T-helper 2 cell treated with Interferon-gamma antibody and Interleukin-4, amounts not matched to agents 5 μg/mL and 100 μg/mL, for 36 hours (primary cell): ENCODE measurements around the gene EMILIN2.

Experiments used
- DNase-seq: peaks from one replicate; pipeline ENCODE4 v3.0.0; 2021; ENCODE audit warnings: low spot score
- H3K27ac Mint-ChIP-seq: one replicate; pipeline ENCODE4 v1.8.0; 2021; ENCODE audit warnings: mild to moderate bottlenecking, mixed read lengths
- H3K27me3 Mint-ChIP-seq: one replicate; pipeline ENCODE4 v1.8.0; 2021; ENCODE audit warnings: low read depth, mixed read lengths
- H3K36me3 Mint-ChIP-seq: one replicate; pipeline ENCODE4 v1.8.0; 2021; ENCODE audit warnings: low read depth, mixed read lengths
- H3K4me1 Mint-ChIP-seq: one replicate; pipeline ENCODE4 v1.8.0; 2021; ENCODE audit warnings: low read depth, mixed read lengths
- H3K4me3 Mint-ChIP-seq: one replicate; pipeline ENCODE4 v1.8.0; 2022; ENCODE audit warnings: mild to moderate bottlenecking, moderate library complexity, mixed read lengths
- H3K9me3 Mint-ChIP-seq: one replicate; pipeline ENCODE4 v1.8.0; 2021; ENCODE audit warnings: mixed read lengths

EMILIN2 gene

DNA sequence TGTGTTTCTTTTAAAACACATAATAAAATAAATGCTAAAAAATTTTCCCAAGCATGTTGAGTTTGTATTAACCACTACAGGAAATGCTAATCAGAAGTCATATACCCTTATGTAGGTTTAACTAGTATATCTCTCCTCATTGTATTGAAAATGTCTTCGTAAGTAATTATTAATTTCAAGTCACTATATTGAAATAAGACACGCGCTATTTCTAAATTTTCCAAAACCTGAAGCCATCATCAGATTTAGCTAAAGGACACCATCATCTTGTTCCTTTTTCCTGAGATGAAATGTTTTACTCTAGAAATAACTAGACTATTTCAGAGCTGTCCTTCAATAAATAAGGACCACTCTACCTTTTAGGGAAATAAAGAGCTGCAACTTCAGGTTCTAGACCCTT, 87.2 kb downstream of the EMILIN2 start:
- no peak for DNase-seq
- Mint-ChIP-seq H3K36me3 (peaks cover 62% of the 10 kb centered on the region), H3K27ac (peak overlapping the region; percentile 55)

DNA sequence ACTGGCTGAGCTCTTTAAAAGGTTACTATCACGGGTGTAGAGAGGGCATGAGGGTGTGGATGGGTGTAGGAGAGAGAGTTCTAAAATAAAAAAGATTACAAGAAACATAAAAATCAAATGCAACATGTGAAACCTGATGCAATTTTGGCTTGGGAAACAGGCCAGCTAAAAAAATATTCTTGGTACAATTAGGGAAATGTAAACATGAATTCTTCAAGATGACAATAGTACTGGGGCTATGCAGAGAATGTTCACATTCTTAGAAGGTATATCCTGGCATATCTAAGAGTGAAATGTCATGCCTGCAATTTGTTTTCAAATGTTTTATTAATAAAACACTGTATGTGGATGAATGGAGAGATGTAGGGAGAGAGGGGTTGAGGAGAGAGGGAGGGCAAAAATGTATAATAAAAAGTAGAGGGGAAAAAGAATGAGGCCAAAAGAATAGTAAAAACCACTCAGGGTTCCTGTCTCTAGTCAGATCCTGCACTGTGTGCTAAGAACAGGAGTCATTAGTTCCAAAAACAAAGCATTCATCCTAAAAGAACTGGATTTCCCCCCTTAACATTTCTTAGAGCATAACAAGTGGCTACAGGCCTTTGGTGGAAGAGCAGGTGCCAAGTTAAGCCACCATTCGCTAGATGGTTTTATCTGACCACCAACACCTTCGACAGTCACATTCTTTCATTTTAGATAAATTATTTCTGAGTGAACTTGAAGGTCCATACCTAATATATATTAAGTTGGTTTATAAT, 88.8 kb downstream of the EMILIN2 start:
- Mint-ChIP-seq H3K4me3 (no peak overlapping the region), H3K27me3 (no peaks in the 10 kb centered on the region), H3K4me1 (peaks cover 21% of the 10 kb centered on the region), H3K27ac (peak overlapping the region; percentile 27), H3K36me3 (peaks cover 58% of the 10 kb centered on the region), H3K9me3 (no peaks in the 10 kb centered on the region)
- no peak for DNase-seq

More for the DNA sequence above, 87.2 kb downstream of the EMILIN2 start:
- Mint-ChIP-seq H3K27me3 (no peaks in the 10 kb centered on the region), H3K4me3 (no peak overlapping the region), H3K4me1 (peaks cover 19% of the 10 kb centered on the region), H3K9me3 (no peaks in the 10 kb centered on the region)

DNA sequence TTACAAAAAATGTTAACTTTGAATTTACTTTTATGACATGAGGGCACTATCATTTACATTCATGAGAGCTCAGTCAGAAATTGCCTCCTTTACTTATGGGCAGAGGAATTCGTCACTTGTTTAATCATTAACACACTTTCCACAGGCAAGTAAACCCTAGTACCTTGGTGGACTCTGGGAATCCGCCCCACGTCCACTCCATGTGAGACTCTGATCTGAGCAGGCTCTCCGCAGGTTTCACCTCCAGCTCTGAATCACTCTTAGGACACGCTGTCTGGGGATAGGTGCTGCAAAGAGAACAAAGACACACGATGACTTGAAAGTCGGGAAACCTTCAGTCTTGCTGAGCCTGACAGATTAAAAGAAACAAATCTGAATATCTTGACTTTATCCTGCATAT, 92.5 kb downstream of the EMILIN2 start:
- Mint-ChIP-seq H3K9me3 (no peaks in the 10 kb centered on the region), H3K27ac (no peak overlapping the region), H3K27me3 (no peaks in the 10 kb centered on the region), H3K36me3 (peaks cover 52% of the 10 kb centered on the region), H3K4me1 (peaks cover 17% of the 10 kb centered on the region), H3K4me3 (no peak overlapping the region)
- DNase-seq = no peak

DNA sequence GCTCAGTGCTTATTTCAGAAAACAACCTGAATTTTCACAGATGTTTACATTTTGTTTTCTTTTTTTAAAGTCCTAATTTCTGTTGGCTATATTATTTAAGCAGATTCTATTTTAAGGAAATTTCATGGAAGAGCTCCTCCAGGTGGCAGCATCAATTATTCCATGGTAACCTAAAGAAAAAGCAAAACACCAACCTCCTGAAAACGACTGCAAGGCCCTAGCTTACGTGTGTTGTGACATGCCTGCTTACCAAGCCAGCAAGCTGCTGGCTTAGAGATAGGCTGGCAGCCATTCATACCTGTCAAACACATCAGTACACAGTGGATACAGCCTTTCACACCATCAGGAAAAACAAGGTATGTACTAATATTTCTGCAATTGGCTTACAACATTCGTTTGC, 101.2 kb downstream of the EMILIN2 start:
- Mint-ChIP-seq H3K27me3 (no peaks in the 10 kb centered on the region), H3K4me1 (peaks cover 42% of the 10 kb centered on the region), H3K27ac (no peak overlapping the region), H3K36me3 (peaks cover 73% of the 10 kb centered on the region), H3K4me3 (no peak overlapping the region), H3K9me3 (no peaks in the 10 kb centered on the region)
- no peak for DNase-seq

DNA sequence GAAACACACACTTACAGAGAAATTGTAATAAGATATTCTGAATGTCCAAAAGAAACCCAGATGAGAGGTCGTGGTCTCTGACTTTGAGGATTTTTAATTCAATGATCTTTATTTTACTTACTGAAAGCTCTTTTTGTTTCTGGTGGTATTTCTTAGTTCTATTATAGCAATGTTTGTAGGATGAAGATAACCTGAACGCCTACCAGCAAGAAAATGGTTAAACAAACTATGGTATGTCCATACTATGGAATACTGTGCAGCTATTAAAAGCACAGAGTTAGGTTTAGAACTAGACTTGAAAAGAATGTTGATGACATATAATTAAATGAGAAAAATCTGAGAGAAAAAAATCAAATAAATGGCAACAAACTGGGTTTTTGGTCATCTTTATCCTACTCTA, 105.8 kb downstream of the EMILIN2 start:
- H3K27me3 Mint-ChIP-seq = no peaks in the 10 kb centered on the region
- DNase-seq = no peak
- H3K9me3 Mint-ChIP-seq = no peaks in the 10 kb centered on the region
- H3K36me3 Mint-ChIP-seq = peaks cover 86% of the 10 kb centered on the region
- H3K27ac Mint-ChIP-seq = no peak overlapping the region
- no peak overlapping the region for H3K4me3 Mint-ChIP-seq
- peaks cover 58% of the 10 kb centered on the region for H3K4me1 Mint-ChIP-seq

DNA sequence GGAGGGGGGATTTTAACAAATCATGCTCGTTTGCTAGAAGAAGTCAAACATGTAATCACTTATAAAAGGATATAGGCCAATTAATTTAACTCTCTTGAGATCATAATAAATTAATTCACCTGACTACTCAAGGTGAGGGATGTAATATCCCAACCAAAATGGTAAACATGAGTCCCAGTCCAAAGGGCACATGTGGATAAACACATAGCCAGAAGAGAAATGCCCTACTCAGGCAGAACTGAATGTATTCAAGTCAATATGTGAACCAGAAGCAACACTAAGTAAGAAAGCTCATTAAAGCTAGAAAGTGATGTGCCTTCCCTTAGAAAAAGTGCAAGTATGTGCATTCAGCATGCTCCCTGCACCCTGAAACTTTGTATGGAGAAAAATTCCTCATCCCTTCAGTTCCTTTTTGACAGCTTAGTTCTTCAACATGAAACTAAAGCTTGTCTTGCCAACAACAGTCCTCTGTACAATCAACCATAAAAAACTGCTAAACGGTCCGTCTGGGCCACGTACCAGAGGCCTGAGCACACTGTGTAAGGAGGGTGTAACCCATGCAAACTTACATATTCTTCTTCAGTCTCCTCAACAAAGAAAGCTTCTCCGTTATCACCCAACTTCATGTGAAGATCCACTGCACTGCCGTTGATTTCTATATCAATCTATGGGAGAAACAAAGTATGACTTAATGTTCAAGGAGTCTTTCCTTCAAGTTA, 107.3 kb downstream of the EMILIN2 start:
- no peak for DNase-seq
- no peaks in the 10 kb centered on the region for H3K9me3 Mint-ChIP-seq
- H3K27me3 Mint-ChIP-seq = no peaks in the 10 kb centered on the region
- no peak overlapping the region for H3K4me3 Mint-ChIP-seq
- peaks cover 84% of the 10 kb centered on the region for H3K36me3 Mint-ChIP-seq
- peak overlapping the region; percentile 5 for H3K27ac Mint-ChIP-seq
- peaks cover 58% of the 10 kb centered on the region for H3K4me1 Mint-ChIP-seq

DNA sequence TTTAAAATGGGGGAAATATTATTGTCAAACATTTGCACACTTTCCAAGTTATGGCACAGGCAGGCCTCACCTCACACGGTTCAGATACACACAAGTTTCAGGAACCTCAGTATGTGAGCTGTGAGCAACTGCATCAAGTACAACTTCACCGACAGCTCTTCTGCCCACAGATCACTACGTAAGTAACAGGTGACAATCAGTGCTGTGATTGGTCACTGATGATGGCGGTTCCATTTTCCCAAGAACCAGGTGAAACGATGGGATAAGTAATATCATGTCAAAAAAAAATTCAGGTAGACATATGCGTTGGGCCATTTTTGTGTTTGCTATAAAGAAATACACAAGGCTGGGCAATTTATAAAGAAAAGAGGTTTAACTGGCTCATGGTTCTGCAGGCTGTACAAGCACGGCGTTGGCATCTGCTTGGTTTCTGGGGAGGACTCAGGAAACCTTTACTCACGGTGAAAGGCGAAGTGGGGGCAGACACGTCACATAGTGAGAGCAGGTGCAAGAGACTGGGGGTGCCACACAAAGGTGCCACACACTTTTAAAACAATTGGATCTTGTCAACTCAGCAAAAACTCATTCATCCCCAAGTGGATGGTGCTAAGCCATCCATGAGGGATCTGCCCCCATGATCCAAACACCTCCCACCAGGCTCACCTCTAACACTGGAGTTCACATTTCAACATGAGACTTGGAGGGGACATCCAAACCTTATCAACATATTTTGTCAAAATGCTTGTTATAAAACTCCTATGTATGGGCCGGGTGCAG, 108.3 kb downstream of the EMILIN2 start:
- H3K36me3 Mint-ChIP-seq = peaks cover 82% of the 10 kb centered on the region
- H3K4me1 Mint-ChIP-seq = peaks cover 58% of the 10 kb centered on the region
- peak overlapping the region; percentile 58 for H3K27ac Mint-ChIP-seq
- no peaks in the 10 kb centered on the region for H3K9me3 Mint-ChIP-seq
- no peak for DNase-seq
- H3K27me3 Mint-ChIP-seq = no peaks in the 10 kb centered on the region
- H3K4me3 Mint-ChIP-seq = peak overlapping the region; percentile 17

DNA sequence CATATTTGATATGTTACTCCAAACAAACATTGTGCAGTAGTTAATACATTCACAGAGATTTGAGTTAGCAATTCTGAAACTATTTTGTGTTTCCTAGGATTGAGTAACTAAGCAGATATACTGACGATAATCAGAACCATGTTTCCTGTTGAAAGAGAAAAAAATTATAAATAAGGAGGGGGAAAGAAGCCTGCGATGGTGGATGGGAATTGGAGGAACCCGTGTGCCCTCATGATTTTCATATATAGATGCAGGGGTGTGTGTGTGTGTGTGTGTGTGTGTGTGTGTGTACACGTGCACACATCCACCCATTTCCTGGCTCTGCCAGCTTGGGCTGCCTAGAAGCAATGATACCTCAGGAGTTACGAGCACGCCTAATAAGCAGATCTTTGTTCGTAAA, 109.2 kb downstream of the EMILIN2 start:
- H3K36me3 Mint-ChIP-seq = peaks cover 72% of the 10 kb centered on the region
- peaks cover 58% of the 10 kb centered on the region for H3K4me1 Mint-ChIP-seq
- no peak for DNase-seq
- no peaks in the 10 kb centered on the region for H3K9me3 Mint-ChIP-seq
- H3K27ac Mint-ChIP-seq = peak overlapping the region; percentile 82
- no peaks in the 10 kb centered on the region for H3K27me3 Mint-ChIP-seq
- H3K4me3 Mint-ChIP-seq = peak overlapping the region; percentile 82

DNA sequence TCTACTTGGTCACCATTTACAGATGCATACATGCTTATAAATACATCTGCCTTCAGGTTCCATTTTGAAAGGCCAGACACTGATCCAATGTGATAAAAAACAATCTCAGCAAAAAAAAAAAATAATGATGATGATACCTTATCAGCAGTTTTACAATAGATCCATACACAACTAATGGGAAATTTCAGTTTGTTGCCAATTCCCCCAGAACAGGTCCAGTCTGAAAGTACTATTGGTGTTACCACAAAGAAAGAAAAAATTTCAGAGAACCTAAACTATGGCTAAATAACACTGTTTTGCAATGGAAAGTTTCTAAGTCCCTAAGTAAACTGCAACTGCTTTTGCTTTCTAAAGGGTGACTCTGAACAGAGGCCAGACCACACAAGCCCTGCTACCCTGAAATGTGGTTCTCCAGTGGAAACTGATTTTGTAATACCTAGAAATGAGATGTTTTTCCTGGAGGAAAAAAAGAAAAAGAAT, 112.1 kb downstream of the EMILIN2 start:
- peaks cover 61% of the 10 kb centered on the region for H3K36me3 Mint-ChIP-seq
- DNase-seq = peak; percentile 42
- peaks cover 82% of the 10 kb centered on the region for H3K4me1 Mint-ChIP-seq
- H3K4me3 Mint-ChIP-seq = peak overlapping the region; percentile 73
- no peaks in the 10 kb centered on the region for H3K9me3 Mint-ChIP-seq
- H3K27me3 Mint-ChIP-seq = no peaks in the 10 kb centered on the region
- H3K27ac Mint-ChIP-seq = peak overlapping the region; percentile 95

DNA sequence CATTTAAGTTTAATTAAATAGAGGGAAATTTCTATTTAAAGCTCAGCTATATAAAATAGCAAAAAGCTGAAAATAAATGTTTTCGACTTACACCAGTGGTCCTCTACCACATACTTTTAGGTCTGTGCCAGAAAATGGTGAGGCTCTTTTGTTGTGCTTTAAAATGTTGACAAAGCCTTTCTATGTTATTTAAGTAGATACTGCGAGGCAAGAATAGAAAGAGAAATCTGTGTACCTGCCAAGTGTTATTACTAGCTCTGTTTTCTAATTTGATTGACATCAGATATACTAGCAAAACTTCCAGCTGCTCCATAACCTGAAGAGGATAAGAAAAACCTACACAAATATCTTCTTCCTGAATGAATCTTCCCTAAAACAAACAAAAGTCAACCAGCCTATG, 112.5 kb downstream of the EMILIN2 start:
- no peak for DNase-seq
- Mint-ChIP-seq H3K27ac (peak overlapping the region; percentile 95), H3K4me1 (peaks cover 82% of the 10 kb centered on the region), H3K4me3 (peak overlapping the region; percentile 73), H3K36me3 (peaks cover 58% of the 10 kb centered on the region), H3K27me3 (no peaks in the 10 kb centered on the region), H3K9me3 (no peaks in the 10 kb centered on the region)

DNA sequence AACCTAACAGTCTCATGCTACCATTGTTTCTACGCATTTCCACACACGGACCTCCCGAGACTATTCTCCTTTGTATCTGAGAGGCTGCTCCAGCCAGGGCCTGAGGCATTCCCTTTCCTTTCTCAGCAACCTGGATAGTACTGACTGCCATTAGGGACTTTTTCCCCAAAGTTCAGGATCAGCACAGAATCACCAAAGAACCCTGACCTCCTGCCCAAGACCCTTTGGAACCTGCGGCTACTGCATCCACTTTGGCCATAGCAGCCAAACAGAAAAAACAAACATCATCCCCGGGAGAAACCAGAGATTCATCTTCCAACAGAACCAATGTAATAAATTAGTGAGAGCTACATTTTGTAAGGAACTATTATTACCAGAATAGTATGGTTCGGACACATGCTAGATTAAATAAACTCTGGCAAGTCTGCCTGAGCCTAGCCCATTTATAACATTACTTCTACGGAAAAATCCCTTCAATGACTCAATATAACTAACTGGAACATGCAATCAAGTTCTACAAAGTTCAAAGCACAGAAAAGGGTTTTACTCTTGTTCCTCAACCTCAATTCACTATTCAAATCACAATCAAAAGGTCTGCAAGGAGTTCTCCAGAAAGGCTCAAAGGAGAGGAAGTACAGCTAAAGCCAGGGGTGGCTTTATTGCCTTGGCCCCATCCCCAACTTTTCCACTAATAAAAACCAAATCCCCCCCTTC, 114.3 kb downstream of the EMILIN2 start:
- peaks cover 53% of the 10 kb centered on the region for H3K36me3 Mint-ChIP-seq
- H3K4me1 Mint-ChIP-seq = peaks cover 79% of the 10 kb centered on the region
- H3K4me3 Mint-ChIP-seq = peak overlapping the region; percentile 73
- H3K9me3 Mint-ChIP-seq = no peaks in the 10 kb centered on the region
- H3K27ac Mint-ChIP-seq = peak overlapping the region; percentile 95
- DNase-seq = no peak
- H3K27me3 Mint-ChIP-seq = no peaks in the 10 kb centered on the region

DNA sequence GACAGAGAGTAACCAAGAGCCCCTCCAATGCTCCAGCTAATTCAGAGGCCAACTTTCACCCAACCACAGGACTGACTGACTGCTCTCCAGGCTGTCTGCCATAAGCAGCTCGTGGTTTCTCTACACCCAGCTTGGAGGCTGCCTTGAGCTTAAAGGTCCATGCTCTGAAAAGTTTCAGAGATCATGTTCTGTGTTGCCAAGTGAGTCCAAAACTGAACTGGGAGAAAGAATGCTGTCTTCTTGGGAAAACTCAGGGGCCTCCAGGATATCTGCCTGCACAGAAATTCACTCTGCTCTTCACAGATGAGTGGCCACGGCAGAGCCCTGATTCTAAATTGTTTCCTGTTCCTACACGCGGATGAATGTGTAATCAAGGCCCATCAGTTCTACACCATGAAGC, 115.0 kb downstream of the EMILIN2 start:
- H3K27ac Mint-ChIP-seq = peak overlapping the region; percentile 95
- H3K4me3 Mint-ChIP-seq = peak overlapping the region; percentile 73
- peaks cover 50% of the 10 kb centered on the region for H3K36me3 Mint-ChIP-seq
- no peaks in the 10 kb centered on the region for H3K9me3 Mint-ChIP-seq
- DNase-seq = peak; percentile 35
- H3K27me3 Mint-ChIP-seq = no peaks in the 10 kb centered on the region
- H3K4me1 Mint-ChIP-seq = peaks cover 80% of the 10 kb centered on the region

DNA sequence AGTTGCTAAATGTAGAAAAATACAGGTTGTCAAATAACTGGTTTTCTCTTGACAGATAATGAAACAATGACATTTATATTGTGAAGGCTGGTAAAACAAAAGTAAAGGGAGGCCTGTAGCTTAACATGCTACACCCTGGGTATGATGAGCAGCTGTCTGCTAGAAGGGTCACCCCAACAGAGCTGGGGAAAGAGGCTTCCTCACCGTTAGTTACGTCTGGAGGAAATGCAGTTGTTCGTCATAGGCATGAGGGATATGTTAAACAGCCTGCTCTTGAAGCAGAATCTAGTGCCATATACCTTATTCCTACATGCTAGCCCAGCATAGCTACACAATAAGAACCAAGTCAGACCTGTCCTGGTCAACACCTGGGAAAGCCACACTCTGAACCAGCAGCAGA, 116.2 kb downstream of the EMILIN2 start:
- Mint-ChIP-seq H3K27ac (peak overlapping the region; percentile 95), H3K36me3 (peaks cover 43% of the 10 kb centered on the region), H3K27me3 (no peaks in the 10 kb centered on the region), H3K4me3 (peak overlapping the region; percentile 83), H3K4me1 (peaks cover 79% of the 10 kb centered on the region), H3K9me3 (no peaks in the 10 kb centered on the region)
- peak; percentile 49 for DNase-seq
